GM23248 (cell line): ENCODE data around the gene LPA.

Experiments used
- EZH2 ChIP-seq: fragments of 200-600 bp; sonication (generic); IDR thresholded peaks from 2 replicates; pipeline ENCODE4 v1.6.1; 2018; ENCODE audit warnings: antibody characterized with exemption, mild to moderate bottlenecking; ENCODE audit not compliant: insufficient read depth, poor library complexity, severe bottlenecking
- EZH2phosphoT487 ChIP-seq: fragments of 200-600 bp; sonication (generic); IDR thresholded peaks from 2 replicates; pipeline ENCODE4 v1.6.1; 2018; ENCODE audit warnings: antibody characterized with exemption, moderate library complexity, mild to moderate bottlenecking, low read depth; ENCODE audit not compliant: insufficient read depth

- no peak for TF ChIP-seq EZH2
- TF ChIP-seq EZH2phosphoT487 = no peak
Observed at GRCh38 chr6:160532315-160532714, 131.8 kb downstream of the LPA start.
